BLaER1 (cell line): ENCODE measurements around the gene CENPE.
A peak's percentile ranks its signal among the peaks of the same experiment; 100 is the strongest.

Experiments
- H3K27ac ChIP-seq: shearing (Covaris generic); formaldehyde crosslinking; 2 replicates; pipeline ENCODE4 v1.8.1; 2022
- H3K27me3 ChIP-seq: shearing (Covaris generic); formaldehyde crosslinking; 2 replicates; pipeline ENCODE4 v1.8.1; 2022
- H3K36me3 ChIP-seq: shearing (Covaris generic); formaldehyde crosslinking; 2 replicates; pipeline ENCODE4 v1.8.1; 2022
- H3K4me1 ChIP-seq: shearing (Covaris generic); formaldehyde crosslinking; 2 replicates; pipeline ENCODE4 v1.8.1; 2022
- H3K4me2 ChIP-seq: shearing (Covaris generic); formaldehyde crosslinking; 2 replicates; pipeline ENCODE4 v1.8.1; 2022
- H3K4me3 ChIP-seq: shearing (Covaris generic); formaldehyde crosslinking; 2 replicates; pipeline ENCODE4 v1.8.1; 2022
- H3K9ac ChIP-seq: shearing (Covaris generic); formaldehyde crosslinking; 2 replicates; pipeline ENCODE4 v1.8.1; 2022
- H3K9me3 ChIP-seq: shearing (Covaris generic); formaldehyde crosslinking; 2 replicates; pipeline ENCODE4 v1.8.1; 2022
- H4K20me1 ChIP-seq: shearing (Covaris generic); formaldehyde crosslinking; 2 replicates; pipeline ENCODE4 v1.8.1; 2022
- Cebpa-rat ChIP-seq: shearing (Covaris generic); IDR thresholded peaks from 2 replicates; pipeline ENCODE4 v1.8.1; 2022

Gene CENPE

GRCh38 chr4:103129174-103129573 lies 69.0 kb downstream of the CENPE start:
- no peak for TF ChIP-seq Cebpa-rat
- no peaks in the 10 kb centered on the region for H3K27me3 ChIP-seq
- H4K20me1 ChIP-seq, result no peaks in the 10 kb centered on the region
- no peak overlapping the region for H3K4me2 ChIP-seq
- no peaks in the 10 kb centered on the region for H3K4me1 ChIP-seq
- H3K27ac ChIP-seq, result no peak overlapping the region
- no peak overlapping the region for H3K4me3 ChIP-seq
- H3K9me3 ChIP-seq, result peaks cover 6% of the 10 kb centered on the region; the same call in 1 of the 2 replicates
- H3K9ac ChIP-seq, result no peak overlapping the region
- peaks cover 77% of the 10 kb centered on the region for H3K36me3 ChIP-seq

- Histone ChIP-seq H3K4me1 (no peaks in the 10 kb centered on the region), H3K9me3 (peaks cover 6% of the 10 kb centered on the region; the same call in 1 of the 2 replicates), H3K4me3 (no peak overlapping the region), H3K36me3 (peaks cover 73% of the 10 kb centered on the region), H3K27me3 (no peaks in the 10 kb centered on the region), H3K27ac (no peak overlapping the region), H3K9ac (no peak overlapping the region), H4K20me1 (no peaks in the 10 kb centered on the region), H3K4me2 (no peak overlapping the region)
- TF ChIP-seq Cebpa-rat, result no peak
These were observed 72.0 kb downstream of the CENPE start for GRCh38 chr4:103126126-103126525.

GRCh38 chr4:103123114-103123513 lies 75.0 kb downstream of the CENPE start:
- Histone ChIP-seq H3K4me3 (no peak overlapping the region), H3K36me3 (peaks cover 66% of the 10 kb centered on the region), H3K9me3 (no peaks in the 10 kb centered on the region)

GRCh38 chr4:103118166-103118565 lies 80.0 kb downstream of the CENPE start:
- H3K9me3 ChIP-seq, result no peaks in the 10 kb centered on the region
- no peaks in the 10 kb centered on the region for H3K27me3 ChIP-seq
- H3K4me2 ChIP-seq, result no peak overlapping the region
- no peak overlapping the region for H3K4me3 ChIP-seq
- H3K27ac ChIP-seq, result no peak overlapping the region
- H3K4me1 ChIP-seq, result no peaks in the 10 kb centered on the region
- H4K20me1 ChIP-seq, result no peaks in the 10 kb centered on the region
- peaks cover 58% of the 10 kb centered on the region for H3K36me3 ChIP-seq
- TF ChIP-seq Cebpa-rat, result no peak
- no peak overlapping the region for H3K9ac ChIP-seq

More at GRCh38 chr4:103123114-103123513, 75.0 kb downstream of the CENPE start:
- Histone ChIP-seq H3K27me3 (no peaks in the 10 kb centered on the region), H3K27ac (no peak overlapping the region), H3K4me2 (no peak overlapping the region), H4K20me1 (no peaks in the 10 kb centered on the region), H3K9ac (no peak overlapping the region), H3K4me1 (no peaks in the 10 kb centered on the region)
- TF ChIP-seq Cebpa-rat, result no peak

- Histone ChIP-seq H3K27ac (no peak overlapping the region), H3K9me3 (no peaks in the 10 kb centered on the region), H3K9ac (no peak overlapping the region), H4K20me1 (no peaks in the 10 kb centered on the region), H3K4me1 (no peaks in the 10 kb centered on the region), H3K36me3 (peaks cover 68% of the 10 kb centered on the region), H3K4me3 (no peak overlapping the region), H3K4me2 (no peak overlapping the region), H3K27me3 (no peaks in the 10 kb centered on the region)
- no peak for TF ChIP-seq Cebpa-rat
These were observed 86.5 kb downstream of the CENPE start for GRCh38 chr4:103111598-103111997.

GRCh38 chr4:103108542-103108941 lies 89.6 kb downstream of the CENPE start:
- Histone ChIP-seq H3K36me3 (peaks cover 54% of the 10 kb centered on the region), H3K4me2 (no peak overlapping the region), H3K4me1 (no peaks in the 10 kb centered on the region), H3K27me3 (no peaks in the 10 kb centered on the region), H3K9ac (no peak overlapping the region), H3K9me3 (no peaks in the 10 kb centered on the region), H3K27ac (no peak overlapping the region), H3K4me3 (no peak overlapping the region), H4K20me1 (no peaks in the 10 kb centered on the region)
- no peak for TF ChIP-seq Cebpa-rat

GRCh38 chr4:103105558-103106356 lies 92.4 kb downstream of the CENPE start:
- TF ChIP-seq Cebpa-rat, result no peak
- Histone ChIP-seq H3K9ac (no peak overlapping the region), H3K4me2 (no peak overlapping the region), H3K27me3 (no peaks in the 10 kb centered on the region), H3K27ac (no peak overlapping the region), H3K4me3 (no peak overlapping the region), H3K36me3 (peaks cover 43% of the 10 kb centered on the region), H3K9me3 (no peaks in the 10 kb centered on the region), H4K20me1 (no peaks in the 10 kb centered on the region), H3K4me1 (no peaks in the 10 kb centered on the region)

GRCh38 chr4:103104886-103105285 lies 93.3 kb downstream of the CENPE start:
- TF ChIP-seq Cebpa-rat, result peak; percentile 34; the same call in 1 of the 2 replicates
- no peaks in the 10 kb centered on the region for H3K9me3 ChIP-seq
- no peaks in the 10 kb centered on the region for H4K20me1 ChIP-seq
- no peak overlapping the region for H3K4me2 ChIP-seq
- H3K4me3 ChIP-seq, result no peak overlapping the region
- no peak overlapping the region for H3K9ac ChIP-seq
- H3K27ac ChIP-seq, result no peak overlapping the region
- no peaks in the 10 kb centered on the region for H3K27me3 ChIP-seq
- peaks cover 34% of the 10 kb centered on the region for H3K36me3 ChIP-seq
- H3K4me1 ChIP-seq, result no peaks in the 10 kb centered on the region

- no peaks in the 10 kb centered on the region for H3K27me3 ChIP-seq
- H3K4me1 ChIP-seq, result peaks cover 16% of the 10 kb centered on the region
- TF ChIP-seq Cebpa-rat, result no peak
- H3K4me3 ChIP-seq, result no peak overlapping the region
- no peak overlapping the region for H3K27ac ChIP-seq
- no peaks in the 10 kb centered on the region; the same call in 1 of the 2 replicates for H3K36me3 ChIP-seq
- no peaks in the 10 kb centered on the region for H4K20me1 ChIP-seq
- no peak overlapping the region for H3K4me2 ChIP-seq
- H3K9ac ChIP-seq, result no peak overlapping the region
- no peaks in the 10 kb centered on the region for H3K9me3 ChIP-seq
These were observed 97.5 kb downstream of the CENPE start for GRCh38 chr4:103100691-103101090.

GRCh38 chr4:103099691-103100392 lies 98.3 kb downstream of the CENPE start, which contains the start of gene BDH2:
TSS of gene BDH2 (minus strand) at chr4:103099834. CDS start at chr4:103096254, 3,580 bp downstream.
- Histone ChIP-seq H3K4me2 (peak within 1 kb of the TSS; percentile 93), H3K27ac (peak within 1 kb of the TSS; percentile 77), H3K36me3 (no peaks in the 10 kb centered on the region; the same call in 1 of the 2 replicates), H3K4me3 (peak within 1 kb of the TSS; percentile 68), H4K20me1 (no peaks in the 10 kb centered on the region), H3K9ac (peak within 1 kb of the TSS; percentile 81), H3K9me3 (no peaks in the 10 kb centered on the region), H3K27me3 (no peaks in the 10 kb centered on the region), H3K4me1 (peaks cover 16% of the 10 kb centered on the region)
- TF ChIP-seq Cebpa-rat, result no peak
